Smooth muscle cell of the brain vasculature (primary cell): ENCODE data around the gene USP44.
"Not testable (repeated sequence)": the region's sequence is repeated elsewhere in the genome, so short reads cannot be mapped to it uniquely, and the experiment has no call there.

Experiments
- DNase-seq: peaks from one replicate; pipeline ENCODE4 v3.0.0-alpha.2; 2012; ENCODE audit warnings: low read depth, low spot score

The USP44 gene

GRCh38 chr12:95551305-95551704 lies at the start of gene USP44:
USP44 (minus strand) TSS chr12:95551476; CDS start chr12:95534256, 17,220 bp downstream.
- no peak for DNase-seq

- DNase-seq = no peak
These were observed 49.3 kb upstream of the USP44 start for GRCh38 chr12:95600567-95600966.

- no peak for DNase-seq
These were observed 48.6 kb upstream of the USP44 start for GRCh38 chr12:95599880-95600279.

- no peak for DNase-seq
These were observed 42.9 kb upstream of the USP44 start for GRCh38 chr12:95594136-95594535.

- no peak for DNase-seq
These were observed 42.1 kb upstream of the USP44 start for GRCh38 chr12:95593266-95593871.

- DNase-seq = no peak
These were observed 40.5 kb upstream of the USP44 start for GRCh38 chr12:95591731-95592130.

GRCh38 chr12:95590775-95591174 lies 39.5 kb upstream of the USP44 start:
- DNase-seq = no peak

- DNase-seq = no peak
These were observed 32.7 kb upstream of the USP44 start for GRCh38 chr12:95583933-95584332.

- peak; percentile 28 for DNase-seq
These were observed 31.2 kb upstream of the USP44 start for GRCh38 chr12:95582230-95583058.

GRCh38 chr12:95577820-95578219 lies 26.5 kb upstream of the USP44 start:
- no peak for DNase-seq

GRCh38 chr12:95574799-95575452 lies 23.6 kb upstream of the USP44 start:
- no peak for DNase-seq

- DNase-seq = no peak
These were observed 22.8 kb upstream of the USP44 start for GRCh38 chr12:95573951-95574576.

- DNase-seq = no peak
These were observed 20.1 kb upstream of the USP44 start for GRCh38 chr12:95571369-95571768.

- DNase-seq = not testable (repeated sequence)
These were observed 16.8 kb upstream of the USP44 start for GRCh38 chr12:95568045-95568444.

- no peak for DNase-seq
These were observed 6.3 kb upstream of the USP44 start for GRCh38 chr12:95557625-95558024.

GRCh38 chr12:95554532-95555071 lies 3.3 kb upstream of the USP44 start:
- no peak for DNase-seq

GRCh38 chr12:95553197-95553943 lies 2.1 kb upstream of the USP44 start:
- DNase-seq = no peak

- no peak for DNase-seq
These were observed 739 bp upstream of the USP44 start for GRCh38 chr12:95551913-95552516.

GRCh38 chr12:95549392-95550084 lies 1.7 kb downstream of the USP44 start:
- DNase-seq = no peak
